Measurements from ENCODE around the gene ANKRD60. TPM values are rescaled to one million over a fixed set of nuclear protein-coding genes. Genes with fewer than 3 reads are reported as not detected.
A peak's percentile ranks its signal among the peaks of the same experiment; 100 is the strongest.

ANKRD60 gene
- total RNA-seq, 1 donor from 2014 or later: not detected

DNA sequence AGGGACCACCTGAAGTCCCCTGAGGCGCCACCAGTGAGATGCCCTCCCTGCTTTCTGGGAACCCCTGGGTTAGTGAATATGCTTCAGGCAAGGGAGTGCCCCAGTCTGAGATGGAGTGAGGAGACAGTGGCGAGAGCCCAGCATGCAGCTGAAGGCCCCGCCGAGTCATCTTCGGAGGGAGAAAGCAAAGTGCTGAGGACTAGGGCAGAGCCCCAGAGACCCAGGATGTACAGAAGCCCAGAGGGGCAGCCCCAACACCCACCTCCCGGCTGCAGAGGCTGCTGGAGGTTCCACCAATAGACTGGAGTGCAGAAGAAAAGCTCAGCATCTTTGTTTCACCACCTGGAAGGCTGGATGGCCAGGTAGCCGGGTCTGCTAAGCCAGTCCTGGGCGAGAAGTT, 14.1 kb downstream of the ANKRD60 start:
- no peak overlapping the region for H3K4me3 ChIP-seq (ENCODE audit: low read depth, low read length)

GRCh38 chr20:58213716-58214115, 14.7 kb downstream of the ANKRD60 start:
- DNase-seq (ENCODE audit: low read depth): no peak
- H3K4me3 ChIP-seq (ENCODE audit: low read depth, low read length): no peak overlapping the region
- TF ChIP-seq, protein P1, sequence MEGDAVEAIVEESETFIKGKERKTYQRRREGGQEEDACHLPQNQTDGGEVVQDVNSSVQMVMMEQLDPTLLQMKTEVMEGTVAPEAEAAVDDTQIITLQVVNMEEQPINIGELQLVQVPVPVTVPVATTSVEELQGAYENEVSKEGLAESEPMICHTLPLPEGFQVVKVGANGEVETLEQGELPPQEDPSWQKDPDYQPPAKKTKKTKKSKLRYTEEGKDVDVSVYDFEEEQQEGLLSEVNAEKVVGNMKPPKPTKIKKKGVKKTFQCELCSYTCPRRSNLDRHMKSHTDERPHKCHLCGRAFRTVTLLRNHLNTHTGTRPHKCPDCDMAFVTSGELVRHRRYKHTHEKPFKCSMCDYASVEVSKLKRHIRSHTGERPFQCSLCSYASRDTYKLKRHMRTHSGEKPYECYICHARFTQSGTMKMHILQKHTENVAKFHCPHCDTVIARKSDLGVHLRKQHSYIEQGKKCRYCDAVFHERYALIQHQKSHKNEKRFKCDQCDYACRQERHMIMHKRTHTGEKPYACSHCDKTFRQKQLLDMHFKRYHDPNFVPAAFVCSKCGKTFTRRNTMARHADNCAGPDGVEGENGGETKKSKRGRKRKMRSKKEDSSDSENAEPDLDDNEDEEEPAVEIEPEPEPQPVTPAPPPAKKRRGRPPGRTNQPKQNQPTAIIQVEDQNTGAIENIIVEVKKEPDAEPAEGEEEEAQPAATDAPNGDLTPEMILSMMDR (conservative IDR thresholded peaks at IDR 0.05; ENCODE audit: low read depth, low read length): no peak

More for the DNA sequence above, 14.1 kb downstream of the ANKRD60 start:
- TF ChIP-seq, protein P1 (conservative IDR thresholded peaks at IDR 0.05; ENCODE audit: low read depth, low read length): no peak
- DNase-seq (ENCODE audit: low read depth): no peak

- TF ChIP-seq, protein P1 (conservative IDR thresholded peaks at IDR 0.05; ENCODE audit: low read depth, low read length): no peak
- H3K4me3 ChIP-seq (ENCODE audit: low read depth, low read length): no peak overlapping the region
- DNase-seq (ENCODE audit: low read depth): no peak
Measured at GRCh38 chr20:58213121-58213520, 15.3 kb downstream of the ANKRD60 start.

DNA sequence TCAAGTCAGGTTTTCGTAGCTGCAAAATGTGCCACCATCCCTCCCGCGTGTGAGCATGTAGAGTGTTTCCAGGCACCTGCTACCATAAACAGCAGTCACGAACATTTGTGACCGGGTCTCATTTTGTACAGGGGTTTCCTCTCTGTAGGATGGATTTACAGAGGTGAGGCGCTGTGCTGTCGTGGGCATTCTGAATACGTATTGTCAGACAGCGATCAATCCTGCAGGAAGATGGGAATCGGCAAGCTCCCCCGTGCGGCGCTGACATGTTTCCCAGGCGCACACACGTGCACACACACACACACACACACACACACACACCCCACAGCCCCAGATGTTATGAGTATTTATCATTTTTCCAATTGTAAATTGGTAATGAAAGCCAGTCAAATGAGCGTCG, 15.8 kb downstream of the ANKRD60 start:
- TF ChIP-seq, protein P1 (conservative IDR thresholded peaks at IDR 0.05; ENCODE audit: low read depth, low read length): no peak
- no peak for DNase-seq (ENCODE audit: low read depth)
- no peak overlapping the region for H3K4me3 ChIP-seq (ENCODE audit: low read depth, low read length)

- DNase-seq (ENCODE audit: low read depth): no peak
- H3K4me3 ChIP-seq (ENCODE audit: low read depth, low read length): no peak overlapping the region
- TF ChIP-seq, protein P1 (conservative IDR thresholded peaks at IDR 0.05; ENCODE audit: low read depth, low read length): no peak
Measured at GRCh38 chr20:58210398-58210747, 18.1 kb downstream of the ANKRD60 start.

GRCh38 chr20:58209652-58210397, 18.6 kb downstream of the ANKRD60 start:
- TF ChIP-seq, protein P1 (conservative IDR thresholded peaks at IDR 0.05; ENCODE audit: low read depth, low read length): peak; percentile 100
- no peak overlapping the region for H3K4me3 ChIP-seq (ENCODE audit: low read depth, low read length)
- DNase-seq (ENCODE audit: low read depth): no peak

- no peak overlapping the region for H3K4me3 ChIP-seq (ENCODE audit: low read depth, low read length)
- TF ChIP-seq, protein P1 (conservative IDR thresholded peaks at IDR 0.05; ENCODE audit: low read depth, low read length): no peak
Measured at GRCh38 chr20:58208944-58209343, 19.5 kb downstream of the ANKRD60 start.

More at GRCh38 chr20:58208944-58209343, 19.5 kb downstream of the ANKRD60 start:
- no peak for DNase-seq (ENCODE audit: low read depth)

All from epithelial cell of proximal tubule (primary cell).